ENCODE results near the gene TRMT6.

Gene TRMT6

GRCh38 chr20:5950271-5951031 lies at the start of gene TRMT6, which contains the start of gene MCM8:
TSS of gene TRMT6 (minus strand) at chr20:5950533. CDS start at chr20:5950405, 128 bp downstream.
TSS of gene MCM8 (plus strand) at chr20:5950652. CDS start at chr20:5952016, 1,364 bp downstream.
- peak; percentile 95 for DNase-seq

- no peak for DNase-seq
Observed at GRCh38 chr20:5999783-6000182, 49.5 kb upstream of the TRMT6 start.

DNA sequence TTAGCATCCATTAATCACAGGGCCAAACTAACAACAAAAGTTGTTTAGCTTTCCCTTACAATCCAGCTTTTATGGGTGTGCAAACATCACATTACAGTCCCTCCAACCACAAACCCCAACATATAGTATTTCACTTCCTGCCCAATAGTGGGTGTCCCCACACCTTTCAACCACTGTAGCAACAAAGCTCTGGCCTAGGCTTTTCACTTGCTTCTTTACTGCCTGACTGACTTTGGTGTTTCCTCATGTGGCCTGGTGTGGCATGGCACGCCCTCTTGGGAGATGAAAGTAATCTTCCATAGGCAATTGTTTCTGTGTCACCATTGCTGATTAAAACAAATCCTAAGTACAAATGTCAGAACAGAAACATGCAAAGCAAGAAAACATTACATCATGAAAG lies 46.4 kb upstream of the TRMT6 start:
- DNase-seq: peak; percentile 19

GRCh38 chr20:5991623-5992441 lies 41.5 kb upstream of the TRMT6 start:
- no peak for DNase-seq

DNA sequence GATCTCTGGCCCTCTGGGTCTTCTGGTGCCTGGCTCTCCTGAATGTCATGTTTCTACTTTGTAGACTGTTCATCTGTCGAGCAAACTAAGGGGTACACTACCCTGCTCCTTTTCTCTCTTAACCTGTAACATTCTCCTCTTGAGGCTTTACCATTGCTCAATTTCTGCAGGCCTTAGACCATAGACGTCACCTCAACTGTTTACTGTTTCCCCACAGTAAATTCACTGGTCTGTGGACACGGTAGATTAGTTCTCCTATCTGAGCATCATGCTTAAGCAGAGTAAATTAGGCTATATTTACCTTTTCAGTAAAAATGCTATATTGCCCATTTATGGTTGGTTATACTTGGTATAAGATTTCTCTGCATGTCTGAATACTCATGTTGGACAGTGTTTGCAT lies 40.6 kb upstream of the TRMT6 start:
- no peak for DNase-seq

DNA sequence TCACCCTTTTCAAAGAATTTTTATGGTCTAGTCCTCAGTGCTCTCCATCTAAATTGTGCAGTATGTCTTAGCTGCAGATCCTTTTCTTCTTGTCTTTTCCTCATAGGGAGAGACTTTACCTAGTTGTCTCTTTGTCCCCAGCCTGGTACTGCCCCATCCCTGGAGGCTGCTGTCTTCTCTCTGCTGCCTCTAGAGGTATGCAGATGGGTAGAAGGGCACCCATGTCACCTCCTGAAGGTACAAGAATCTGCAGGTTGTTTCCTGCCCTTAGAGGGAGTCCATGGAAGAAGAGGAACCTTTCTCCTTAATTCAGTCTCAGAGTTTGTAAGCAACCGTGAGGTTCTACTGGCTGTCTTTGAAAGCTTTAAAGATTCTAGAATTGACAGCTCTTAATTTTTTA lies 39.2 kb upstream of the TRMT6 start:
- DNase-seq: no peak

DNA sequence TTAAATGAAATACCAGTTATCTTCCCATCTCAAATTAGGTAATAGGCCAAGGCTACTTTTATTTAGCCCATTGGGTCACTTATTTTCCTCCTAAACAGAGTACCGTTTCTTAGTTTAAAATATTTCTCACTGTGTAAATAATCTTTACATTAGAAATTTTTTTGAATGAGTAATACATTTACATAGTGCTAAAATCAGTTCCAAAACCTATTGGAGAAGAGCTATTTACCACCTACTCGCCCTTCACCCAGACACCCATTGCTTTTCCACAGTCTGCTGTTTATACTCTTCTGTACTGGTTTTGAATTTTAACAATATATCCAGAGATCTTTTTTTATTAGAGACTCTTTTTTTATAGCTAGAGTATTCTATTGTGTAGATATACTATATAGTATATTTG lies 37.0 kb upstream of the TRMT6 start:
- no peak for DNase-seq

DNA sequence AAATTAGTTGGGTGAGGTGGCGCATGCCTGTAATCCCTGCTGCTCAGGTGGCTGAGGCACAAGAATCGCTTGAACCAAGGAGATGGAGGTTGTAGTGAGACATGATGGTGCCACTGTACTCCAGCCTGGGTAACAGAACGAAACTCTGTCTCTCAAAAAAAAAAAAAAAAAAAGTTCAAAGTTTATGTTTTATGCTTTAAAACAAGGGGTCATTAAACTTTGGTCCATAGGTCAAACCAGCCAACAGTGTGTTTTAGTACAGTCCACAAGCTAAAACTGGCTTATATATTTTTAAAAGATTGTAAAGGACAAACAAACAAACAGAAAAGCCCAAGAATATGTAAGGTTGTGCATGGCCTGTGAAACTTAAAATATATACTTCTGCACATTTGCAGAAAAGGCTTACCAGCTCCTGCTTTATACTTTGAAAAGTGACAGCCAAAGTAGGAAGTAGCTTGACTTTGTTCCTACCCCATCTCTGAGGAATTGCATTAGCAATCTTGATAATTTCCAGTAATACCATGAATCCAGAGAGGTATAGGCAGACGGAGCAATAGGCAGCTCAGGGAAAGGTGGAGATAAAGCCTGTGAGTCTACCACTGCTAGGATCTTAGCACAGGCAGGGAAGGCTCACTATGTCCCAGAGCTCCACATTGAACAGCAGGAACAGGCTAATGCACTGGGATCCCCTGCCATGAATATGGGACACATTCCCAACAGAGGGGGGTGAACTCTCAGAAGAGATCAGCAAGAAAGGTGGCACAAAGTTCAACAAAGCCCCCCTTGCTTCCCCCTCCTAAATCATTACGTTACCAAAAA lies 30.6 kb upstream of the TRMT6 start:
- no peak for DNase-seq

GRCh38 chr20:5979801-5980200 lies 29.5 kb upstream of the TRMT6 start:
- no peak for DNase-seq

- DNase-seq: no peak
Observed at GRCh38 chr20:5977975-5978374, 27.6 kb upstream of the TRMT6 start.

DNA sequence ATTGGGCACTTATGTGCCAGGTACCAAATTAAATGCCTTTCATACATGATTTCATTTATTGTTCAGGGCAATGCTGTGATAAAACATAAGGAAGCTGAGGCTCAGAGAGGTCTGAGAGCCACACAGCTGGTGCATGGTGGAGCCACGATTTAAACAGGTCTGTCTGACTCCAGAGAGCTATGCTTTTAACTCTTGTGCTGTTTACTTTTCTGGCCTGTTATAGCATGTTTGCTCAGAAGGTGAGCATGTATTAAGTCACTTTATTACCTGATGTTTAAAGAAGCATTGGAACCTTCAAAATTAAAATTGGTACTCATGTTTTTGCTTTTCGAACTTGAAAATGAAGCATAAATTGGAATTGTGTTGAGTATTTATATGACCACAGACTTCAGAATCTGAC lies 26.9 kb upstream of the TRMT6 start:
- DNase-seq: no peak

GRCh38 chr20:5975778-5976177 lies 25.4 kb upstream of the TRMT6 start:
- DNase-seq: no peak

GRCh38 chr20:5974531-5974930 lies 24.2 kb upstream of the TRMT6 start:
- DNase-seq: no peak

DNA sequence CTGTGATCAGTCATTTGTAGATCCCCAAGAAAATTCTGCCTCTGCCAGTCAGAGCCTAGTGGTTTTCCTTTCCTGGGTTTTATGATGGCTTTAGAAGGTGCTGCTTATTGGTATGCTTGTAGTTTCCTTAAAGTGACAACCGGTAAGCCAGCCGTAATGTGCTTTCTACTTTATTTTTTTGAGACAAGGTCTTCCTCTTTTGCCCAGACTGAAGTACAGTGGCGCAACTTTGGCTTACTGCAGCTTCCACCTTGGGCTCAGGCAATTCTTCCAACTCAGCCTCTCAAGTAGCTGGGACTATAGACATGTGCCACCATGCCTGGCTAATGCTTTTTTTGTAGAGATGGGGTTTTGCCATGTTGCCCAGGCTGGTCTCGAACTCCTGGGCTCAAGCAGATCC lies 23.6 kb upstream of the TRMT6 start:
- no peak for DNase-seq

GRCh38 chr20:5973172-5973571 lies 22.8 kb upstream of the TRMT6 start:
- DNase-seq: no peak

GRCh38 chr20:5971203-5971602 lies 20.9 kb upstream of the TRMT6 start:
- no peak for DNase-seq

- no peak for DNase-seq
Observed at GRCh38 chr20:5970381-5970780, 20.0 kb upstream of the TRMT6 start.

DNA sequence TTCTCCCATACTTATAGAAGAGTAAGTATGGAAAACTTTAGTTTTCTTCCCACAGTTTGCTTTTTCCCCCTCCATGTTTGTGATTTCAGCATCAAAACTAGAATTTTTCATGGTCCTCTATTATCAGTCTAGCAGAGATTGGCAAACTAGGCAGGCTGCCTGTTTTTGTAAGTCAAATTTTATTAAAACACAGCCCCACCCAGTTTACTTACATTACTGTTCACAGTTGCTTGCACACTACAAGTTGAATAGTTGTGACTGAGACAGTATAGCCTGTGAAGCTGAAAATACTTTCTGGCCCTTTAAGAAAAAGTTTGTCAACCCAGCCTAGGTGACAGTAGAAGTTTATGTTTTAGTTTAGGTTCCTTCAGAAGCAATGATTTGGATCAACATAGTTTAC lies 19.6 kb upstream of the TRMT6 start:
- DNase-seq: no peak

DNA sequence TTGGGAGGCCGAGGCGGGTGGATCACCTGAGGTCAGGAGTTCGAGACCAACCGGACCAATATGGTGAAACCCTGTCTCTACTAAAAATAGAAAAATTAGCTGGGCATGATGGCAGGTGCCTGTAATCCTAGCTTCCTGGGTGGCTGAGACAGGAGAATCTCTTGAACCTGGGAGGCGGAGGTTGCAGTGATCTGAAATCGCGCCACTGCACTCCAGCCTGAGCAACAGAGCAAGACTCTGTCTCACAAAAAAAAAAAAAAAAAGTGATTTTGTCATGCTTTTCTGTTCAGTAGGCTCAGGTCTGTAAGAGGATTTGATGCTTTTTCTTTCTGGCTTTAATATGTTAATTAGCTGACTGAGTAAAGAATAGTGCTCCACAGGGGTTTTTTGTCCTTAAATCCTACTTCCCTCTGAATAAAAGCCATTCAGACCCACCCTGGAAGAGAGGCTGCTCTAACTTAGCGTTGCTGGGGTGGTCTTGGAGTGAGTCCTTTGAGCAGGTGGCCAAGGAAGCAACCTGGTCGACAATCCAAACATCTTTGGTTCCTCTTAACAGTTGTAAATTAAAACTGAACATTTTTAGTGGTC lies 19.1 kb upstream of the TRMT6 start:
- DNase-seq: no peak

- no peak for DNase-seq
Observed at GRCh38 chr20:5968462-5968861, 18.1 kb upstream of the TRMT6 start.

DNA sequence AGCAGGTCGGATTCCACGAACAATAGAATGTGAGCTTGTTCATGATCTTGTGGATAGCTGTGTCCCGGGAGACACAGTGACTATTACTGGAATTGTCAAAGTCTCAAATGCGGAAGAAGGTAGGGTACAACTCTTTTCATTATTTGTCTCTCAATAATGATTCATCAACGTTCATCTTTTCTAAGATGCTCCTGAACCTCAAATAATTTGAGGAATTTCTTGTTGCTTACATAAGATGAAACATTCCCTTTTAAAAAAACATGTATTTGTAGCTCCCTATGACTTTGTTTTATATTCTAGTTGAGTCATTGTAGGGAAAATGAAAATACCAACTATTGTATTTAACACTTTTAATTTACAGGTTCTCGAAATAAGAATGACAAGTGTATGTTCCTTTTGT lies 17.1 kb upstream of the TRMT6 start:
- no peak for DNase-seq

DNA sequence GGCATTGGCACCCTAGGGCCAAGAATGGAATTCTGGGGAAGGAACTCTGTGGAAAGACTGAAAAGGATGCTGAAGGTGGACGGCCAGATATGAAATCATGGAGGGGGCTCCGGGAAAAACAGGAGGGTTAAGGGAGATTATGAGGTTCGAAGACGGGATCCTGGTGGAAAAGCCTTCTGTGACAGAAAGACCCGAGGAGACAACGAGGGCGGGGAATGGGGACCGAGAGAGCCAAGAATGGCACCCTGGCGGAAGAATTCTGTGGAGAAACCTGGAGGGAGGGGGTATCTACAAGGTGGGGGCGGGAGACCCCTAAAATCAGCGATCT lies 426 bp downstream of the TRMT6 start:
- no peak for DNase-seq

GRCh38 chr20:5947276-5947675 lies 3.1 kb downstream of the TRMT6 start:
- no peak for DNase-seq
